ENCODE measurements around the gene CDH15. TPM values are rescaled to one million over a fixed set of nuclear protein-coding genes. Genes with fewer than 3 reads are reported as not detected.
"Not testable (repeated sequence)": the region's sequence is repeated elsewhere in the genome, so short reads cannot be mapped to it uniquely, and the experiment has no call there.

Gene CDH15
- total RNA-seq, 2 experiments from 2014 or later = not detected

DNA sequence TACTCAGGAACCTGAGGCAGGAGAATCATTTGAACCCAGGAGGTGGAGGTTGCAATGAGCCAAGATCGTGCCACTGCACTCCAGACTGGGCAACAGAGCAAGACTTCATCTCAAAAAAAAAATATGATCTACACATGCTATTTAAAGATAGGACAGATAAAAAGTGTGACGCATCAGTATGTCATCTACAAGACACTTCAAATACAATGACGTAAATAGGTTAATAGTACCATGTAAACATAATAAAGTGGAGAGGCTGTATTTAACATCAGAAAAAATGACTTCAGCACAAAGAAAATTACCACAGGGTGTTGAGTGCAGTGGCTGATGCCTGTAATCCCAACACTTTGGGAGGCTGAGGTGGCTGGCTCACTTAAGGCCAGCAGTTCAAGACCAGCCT lies 66.2 kb downstream of the CDH15 start:
- Mint-ChIP-seq H3K27me3 (no peaks in the 10 kb centered on the region), H3K27ac (no peak overlapping the region), H3K36me3 (peaks cover 14% of the 10 kb centered on the region), H3K4me1 (ENCODE audit: low read depth) (peaks cover 4% of the 10 kb centered on the region), H3K9me3 (no peaks in the 10 kb centered on the region), H3K4me3 (no peak overlapping the region)
- intact Hi-C loops (cut with micrococcal nuclease) = no loop called here
- ChIA-PET CTCF (no interaction called here), POLR2A (no interaction called here)
- no peak for DNase-seq

DNA sequence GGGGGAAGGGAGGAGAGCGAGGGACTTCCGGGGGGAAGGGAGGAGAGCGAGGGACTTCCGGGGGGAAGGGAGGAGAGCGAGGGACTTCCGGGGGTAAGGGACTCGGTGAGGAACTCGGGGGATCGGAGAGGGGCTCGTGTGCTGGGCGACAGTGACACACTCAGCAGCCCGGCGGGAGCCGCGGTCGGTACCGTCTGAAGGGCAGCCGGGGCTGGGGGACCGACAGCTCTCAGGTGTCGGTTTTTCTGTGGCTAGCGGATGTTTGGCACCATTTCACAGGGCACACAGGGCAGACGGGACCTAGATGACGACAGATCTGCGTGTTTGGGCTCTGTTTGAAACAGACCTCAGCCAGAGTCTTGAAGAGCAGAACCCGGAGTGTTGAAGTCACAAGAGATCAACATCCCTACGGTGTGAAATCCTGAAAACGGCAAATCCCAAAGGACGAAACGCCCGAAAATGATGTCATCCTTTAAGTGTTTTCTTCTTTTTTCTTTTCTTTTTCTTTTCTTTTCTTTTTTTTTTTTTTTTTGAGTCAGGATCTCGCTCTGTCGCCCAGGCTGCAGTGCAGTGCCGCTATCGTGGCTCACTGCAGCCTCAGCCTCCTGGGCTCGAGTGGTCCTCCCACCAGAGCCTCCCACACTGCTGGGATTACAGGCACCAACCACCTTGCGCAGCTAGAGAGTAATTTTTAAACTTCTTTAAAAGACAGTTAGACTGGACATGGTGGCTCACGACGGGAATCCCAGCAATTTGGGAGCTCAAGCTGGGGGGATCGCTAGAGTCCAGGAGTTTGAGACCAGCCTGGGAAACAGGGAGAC lies 69.8 kb downstream of the CDH15 start:
- Mint-ChIP-seq H3K27ac (peak overlapping the region; percentile 96), H3K36me3 (peaks cover 3% of the 10 kb centered on the region), H3K4me1 (ENCODE audit: low read depth) (peaks cover 4% of the 10 kb centered on the region), H3K27me3 (no peaks in the 10 kb centered on the region), H3K4me3 (peak overlapping the region; percentile 97), H3K9me3 (no peaks in the 10 kb centered on the region)
- DNase-seq = peak; percentile 86
- ChIA-PET POLR2A (interaction anchor here (0.7 to 1.4 kb wide), 4 partner anchors 24 to 266 kb away, joined by 3 to 5 read pairs (median 4); partner anchors contain the start of gene ZNF778), CTCF (interaction anchor here (1.1 to 2.5 kb wide), 9 partner anchors 24 to 650 kb away, joined by 3 to 18 read pairs (median 5); partner anchors contain the start of genes APRT, SPG7 and ZNF778)
- intact Hi-C loops (cut with micrococcal nuclease) = loop anchor here (2.0 to 5.0 kb wide), 3 partner anchors 246 to 319 kb away; partner anchors contain the start of gene RPL13

- H3K27me3 Mint-ChIP-seq = no peaks in the 10 kb centered on the region
- H3K27ac Mint-ChIP-seq = no peak overlapping the region
- H3K4me1 Mint-ChIP-seq (ENCODE audit: low read depth) = peaks cover 6% of the 10 kb centered on the region
- no peak for DNase-seq
- CTCF ChIA-PET = interaction anchor here (0.9 kb wide), 1 partner anchor 27 kb away, joined by 3 read pairs; no protein-coding TSS in a partner anchor
- H3K36me3 Mint-ChIP-seq = peaks cover 3% of the 10 kb centered on the region
- POLR2A ChIA-PET = no interaction called here
- intact Hi-C loops (cut with micrococcal nuclease) = loop anchor here (5.0 kb wide), 1 partner anchor 245 kb away; no protein-coding TSS in a partner anchor
- no peaks in the 10 kb centered on the region for H3K9me3 Mint-ChIP-seq
- peak overlapping the region; percentile 20 for H3K4me3 Mint-ChIP-seq
These were observed 71.2 kb downstream of the CDH15 start for GRCh38 chr16:89242795-89243200.

DNA sequence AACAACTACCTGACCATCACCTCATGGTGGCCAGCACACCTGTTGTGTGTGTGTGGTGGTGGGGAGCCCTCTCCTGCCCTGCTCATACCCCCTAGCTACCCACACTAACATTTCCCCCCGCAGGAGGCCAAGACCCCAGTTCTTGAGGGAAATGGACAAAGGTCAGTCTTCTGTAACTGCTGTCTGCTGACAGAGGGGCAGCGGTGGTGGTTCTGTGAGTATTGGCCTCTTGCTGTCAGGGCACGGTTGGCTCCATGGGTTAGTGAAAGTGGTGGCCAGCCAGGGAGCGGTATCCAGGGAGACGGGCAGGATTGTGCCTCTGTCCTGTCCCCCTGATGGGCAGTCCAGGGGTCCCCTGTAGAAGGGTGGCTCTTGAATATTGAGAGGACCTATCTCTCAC lies 72.1 kb downstream of the CDH15 start:
- peaks cover 6% of the 10 kb centered on the region for H3K4me1 Mint-ChIP-seq (ENCODE audit: low read depth)
- POLR2A ChIA-PET = no interaction called here
- no peak overlapping the region for H3K27ac Mint-ChIP-seq
- intact Hi-C loops (cut with micrococcal nuclease) = loop anchor here (5.0 kb wide), 1 partner anchor 244 kb away; no protein-coding TSS in a partner anchor
- H3K27me3 Mint-ChIP-seq = no peaks in the 10 kb centered on the region
- H3K36me3 Mint-ChIP-seq = peaks cover 3% of the 10 kb centered on the region
- H3K4me3 Mint-ChIP-seq = no peak overlapping the region
- no peak for DNase-seq
- H3K9me3 Mint-ChIP-seq = no peaks in the 10 kb centered on the region
- CTCF ChIA-PET = interaction anchor here (0.9 kb wide), 1 partner anchor 28 kb away, joined by 3 read pairs; no protein-coding TSS in a partner anchor

GRCh38 chr16:89244264-89244663 lies 72.7 kb downstream of the CDH15 start:
- H3K27me3 Mint-ChIP-seq; H3K27ac Mint-ChIP-seq; CTCF ChIA-PET; DNase-seq; H3K4me1 Mint-ChIP-seq (ENCODE audit: low read depth); POLR2A ChIA-PET; H3K9me3 Mint-ChIP-seq; H3K36me3 Mint-ChIP-seq; H3K4me3 Mint-ChIP-seq: not testable (repeated sequence)
- intact Hi-C loops (cut with micrococcal nuclease) = loop anchor here (5.0 kb wide), 1 partner anchor 243 kb away; no protein-coding TSS in a partner anchor

DNA sequence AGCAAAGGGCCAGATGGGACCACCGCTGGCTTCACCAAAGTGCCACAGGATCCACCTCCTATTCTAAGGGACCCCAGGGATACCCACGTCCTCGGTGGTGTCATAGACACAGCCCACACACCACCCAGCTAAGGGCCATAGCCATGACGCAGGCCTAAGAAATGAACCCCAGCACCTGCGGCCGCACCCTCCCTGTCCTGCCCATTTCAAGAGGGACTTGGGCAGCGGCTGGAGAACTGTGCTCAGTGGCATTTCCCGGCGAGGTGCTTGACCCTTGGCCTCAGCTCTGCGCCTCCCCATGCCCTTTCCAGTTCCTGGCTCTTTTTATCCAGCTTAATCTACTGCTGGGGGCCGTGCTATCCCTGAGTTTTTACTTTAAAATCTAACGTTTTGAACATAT lies 73.2 kb downstream of the CDH15 start:
- intact Hi-C loops (cut with micrococcal nuclease) = loop anchor here (5.0 kb wide), 1 partner anchor 243 kb away; no protein-coding TSS in a partner anchor
- POLR2A ChIA-PET = no interaction called here
- CTCF ChIA-PET = no interaction called here
- no peaks in the 10 kb centered on the region for H3K9me3 Mint-ChIP-seq
- peaks cover 5% of the 10 kb centered on the region for H3K4me1 Mint-ChIP-seq (ENCODE audit: low read depth)
- no peak for DNase-seq
- H3K36me3 Mint-ChIP-seq = peaks cover 3% of the 10 kb centered on the region
- no peak overlapping the region for H3K4me3 Mint-ChIP-seq
- no peak overlapping the region for H3K27ac Mint-ChIP-seq
- no peaks in the 10 kb centered on the region for H3K27me3 Mint-ChIP-seq

Other genes with a start within 250 kb of the CDH15 start
- under 1 TPM in 1 of 2 experiments, not detected in 1; 0.12 TPM for gene CBFA2T3, start 194.5 kb upstream of the CDH15 start, total RNA-seq
- gene ACSF3, start 77.9 kb upstream of the CDH15 start, total RNA-seq = 10 to 100 TPM; 36.1 to 37.3 TPM
- gene SLC22A31, start 28.8 kb downstream of the CDH15 start, total RNA-seq = under 1 TPM; 0.39 to 0.45 TPM
- 1 to 10 TPM; 7.4 to 7.9 TPM for gene ZNF778, start 46.0 kb downstream of the CDH15 start, total RNA-seq

Data from activated CD4-positive, alpha-beta memory T cell treated with anti-CD3 and anti-CD28 coated beads for 36 hours (primary cell).